MM.1S (cell line): ENCODE results near the gene GUCA2A.

ENCODE experiments used
- CTCF ChIP-seq: fragments of 300-600 bp; sonication (generic); IDR thresholded peaks from 2 replicates; pipeline ENCODE4 v1.5.1; 2016; ENCODE audit warnings: antibody characterized with exemption, low read length, mixed read lengths
- EZH2 ChIP-seq: fragments of 300-600 bp; sonication (generic); optimal IDR thresholded peaks from 2 replicates; pipeline ENCODE3; 2017; ENCODE audit warnings: low read depth, mild to moderate bottlenecking, antibody characterized with exemption, low read length, mixed read lengths
- EZH2phosphoT487 ChIP-seq: fragments of 300-600 bp; sonication (generic); IDR thresholded peaks from 2 replicates; pipeline ENCODE4 v1.6.1; 2018; ENCODE audit warnings: antibody characterized with exemption, low read length

GRCh38 chr1:42173155-42173933, 8.8 kb upstream of the GUCA2A start:
- peak; percentile 95 for TF ChIP-seq CTCF
- no peak for TF ChIP-seq EZH2
- no peak for TF ChIP-seq EZH2phosphoT487
